Measurements from ENCODE around the gene TRMT61B.
A peak's percentile ranks its signal among the peaks of the same experiment; 100 is the strongest.

The TRMT61B gene

DNA sequence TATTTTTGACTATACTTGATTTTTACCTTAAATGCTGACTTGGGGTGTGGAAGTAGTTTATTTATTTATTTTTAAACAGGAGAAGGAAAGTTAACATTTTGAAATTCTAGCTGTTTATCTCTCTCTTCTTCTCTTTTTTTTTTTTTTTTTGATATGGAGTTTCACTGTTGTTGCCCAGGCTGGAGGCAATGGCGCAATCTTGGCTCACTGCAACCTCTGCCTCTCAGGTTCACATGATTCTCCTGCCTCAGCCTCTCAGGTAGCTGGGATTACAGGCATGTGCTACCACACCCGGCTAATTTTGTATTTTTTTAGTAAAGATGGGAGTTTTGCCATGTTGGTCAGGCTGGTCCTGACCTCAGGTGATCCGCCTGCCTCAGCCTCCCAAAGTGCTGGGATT is 35.4 kb upstream of the TRMT61B start:
- no peak for DNase-seq (ENCODE audit: low read depth)
- no peak overlapping the region for H3K4me3 ChIP-seq (replicated peaks; ENCODE audit: low read depth, low read length)
- TF ChIP-seq, protein P1, sequence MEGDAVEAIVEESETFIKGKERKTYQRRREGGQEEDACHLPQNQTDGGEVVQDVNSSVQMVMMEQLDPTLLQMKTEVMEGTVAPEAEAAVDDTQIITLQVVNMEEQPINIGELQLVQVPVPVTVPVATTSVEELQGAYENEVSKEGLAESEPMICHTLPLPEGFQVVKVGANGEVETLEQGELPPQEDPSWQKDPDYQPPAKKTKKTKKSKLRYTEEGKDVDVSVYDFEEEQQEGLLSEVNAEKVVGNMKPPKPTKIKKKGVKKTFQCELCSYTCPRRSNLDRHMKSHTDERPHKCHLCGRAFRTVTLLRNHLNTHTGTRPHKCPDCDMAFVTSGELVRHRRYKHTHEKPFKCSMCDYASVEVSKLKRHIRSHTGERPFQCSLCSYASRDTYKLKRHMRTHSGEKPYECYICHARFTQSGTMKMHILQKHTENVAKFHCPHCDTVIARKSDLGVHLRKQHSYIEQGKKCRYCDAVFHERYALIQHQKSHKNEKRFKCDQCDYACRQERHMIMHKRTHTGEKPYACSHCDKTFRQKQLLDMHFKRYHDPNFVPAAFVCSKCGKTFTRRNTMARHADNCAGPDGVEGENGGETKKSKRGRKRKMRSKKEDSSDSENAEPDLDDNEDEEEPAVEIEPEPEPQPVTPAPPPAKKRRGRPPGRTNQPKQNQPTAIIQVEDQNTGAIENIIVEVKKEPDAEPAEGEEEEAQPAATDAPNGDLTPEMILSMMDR (IDR thresholded peaks at IDR 0.05; ENCODE audit: low read length, missing control alignments) = no peak

DNA sequence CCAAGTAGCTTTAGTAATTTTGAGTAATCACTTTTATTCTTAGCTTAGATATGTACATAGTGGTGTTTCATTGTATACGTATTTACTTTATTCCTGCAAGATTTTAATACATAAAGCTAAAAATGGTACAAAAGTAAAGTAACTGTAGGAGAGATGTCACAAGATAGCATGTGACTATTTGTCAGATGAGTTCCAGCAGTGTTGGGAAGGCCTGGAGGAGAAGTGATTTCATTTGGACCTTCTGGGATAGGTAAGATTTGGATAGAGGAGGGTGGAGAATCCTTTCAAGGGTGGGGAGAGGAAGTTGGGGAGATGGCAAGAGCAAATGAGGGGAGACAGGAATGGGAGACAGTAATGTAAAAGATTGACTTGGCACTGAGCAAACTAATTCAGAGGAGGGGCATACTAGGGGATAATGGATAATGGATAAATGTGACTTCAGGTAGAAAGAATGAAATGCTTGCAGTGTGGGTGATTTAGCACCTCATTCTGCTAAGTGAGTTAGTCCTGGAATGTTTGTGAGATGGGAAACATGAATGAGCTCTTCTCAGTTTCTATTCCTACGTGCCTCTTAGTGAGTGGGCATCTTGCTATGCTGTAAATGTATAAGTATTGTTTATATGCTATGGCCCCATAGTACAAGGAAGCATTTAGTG is 34.8 kb upstream of the TRMT61B start:
- no peak overlapping the region for H3K4me3 ChIP-seq (replicated peaks; ENCODE audit: low read depth, low read length)
- TF ChIP-seq, protein P1 (IDR thresholded peaks at IDR 0.05; ENCODE audit: low read length, missing control alignments) = no peak

DNA sequence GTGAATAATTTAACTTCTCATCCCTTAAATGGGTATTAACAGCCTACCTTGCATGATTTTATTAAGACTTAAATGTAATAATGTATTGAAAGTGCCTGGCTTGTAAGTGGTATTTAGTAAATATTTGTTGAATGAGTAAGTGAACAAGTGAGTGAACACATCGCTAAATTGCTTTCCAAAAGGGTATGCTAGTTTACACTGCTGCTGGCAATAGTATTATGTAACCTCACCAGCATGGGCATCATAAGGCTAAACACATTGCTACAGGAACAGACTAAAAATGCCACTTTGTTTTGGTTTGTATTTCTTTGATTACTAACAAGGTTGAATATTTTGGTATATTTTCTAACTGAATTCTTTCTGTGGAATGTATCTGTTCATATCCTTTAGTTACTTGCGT is 34.2 kb upstream of the TRMT61B start:
- TF ChIP-seq, protein P1 (IDR thresholded peaks at IDR 0.05; ENCODE audit: low read length, missing control alignments) = no peak
- no peak overlapping the region for H3K4me3 ChIP-seq (replicated peaks; ENCODE audit: low read depth, low read length)
- DNase-seq (ENCODE audit: low read depth) = peak; percentile 45

More for the DNA sequence above, 34.8 kb upstream of the TRMT61B start:
- no peak for DNase-seq (ENCODE audit: low read depth)

DNA sequence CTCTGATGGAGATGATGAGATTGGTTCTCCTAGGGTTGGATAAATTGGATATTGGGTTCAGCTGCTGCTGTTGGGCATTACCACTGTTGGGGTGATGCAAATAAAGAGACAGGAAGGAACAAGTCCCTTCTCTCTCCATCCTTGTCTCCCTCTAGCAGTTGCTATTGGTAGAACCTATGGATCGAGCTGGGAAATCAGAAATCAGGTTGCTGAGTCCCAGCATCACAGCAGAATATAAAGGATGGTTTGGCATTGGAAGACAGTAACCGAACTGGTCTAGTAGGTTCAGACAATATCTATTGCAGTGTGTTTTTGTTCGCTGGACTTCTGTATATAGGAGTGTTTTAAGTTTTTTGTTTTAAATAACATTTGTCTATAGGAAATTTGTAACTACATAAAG is 32.5 kb upstream of the TRMT61B start:
- TF ChIP-seq, protein P1 (IDR thresholded peaks at IDR 0.05; ENCODE audit: low read length, missing control alignments) = no peak
- DNase-seq (ENCODE audit: low read depth) = no peak

DNA sequence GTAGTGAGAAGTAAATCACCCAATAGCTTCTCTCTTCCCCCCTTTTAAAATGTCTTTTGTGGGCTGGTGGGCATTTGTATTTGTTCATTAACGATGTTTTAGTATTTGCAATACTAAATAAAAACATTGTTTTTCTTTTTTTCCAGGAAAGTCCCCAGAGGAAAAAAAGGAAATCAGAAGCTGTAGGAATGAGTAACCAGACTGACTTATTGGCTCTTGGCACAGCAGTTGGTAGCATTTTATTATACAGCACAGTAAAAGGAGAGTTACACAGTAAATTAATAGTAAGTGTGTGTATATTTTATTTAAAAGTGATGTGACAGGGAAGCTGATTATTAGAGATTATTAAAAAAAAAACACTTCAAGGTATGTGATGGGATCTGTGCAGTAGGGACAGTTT is 31.7 kb upstream of the TRMT61B start:
- TF ChIP-seq, protein P1 (IDR thresholded peaks at IDR 0.05; ENCODE audit: low read length, missing control alignments) = no peak

More for the DNA sequence above, 32.5 kb upstream of the TRMT61B start:
- no peak overlapping the region for H3K4me3 ChIP-seq (replicated peaks; ENCODE audit: low read depth, low read length)

DNA sequence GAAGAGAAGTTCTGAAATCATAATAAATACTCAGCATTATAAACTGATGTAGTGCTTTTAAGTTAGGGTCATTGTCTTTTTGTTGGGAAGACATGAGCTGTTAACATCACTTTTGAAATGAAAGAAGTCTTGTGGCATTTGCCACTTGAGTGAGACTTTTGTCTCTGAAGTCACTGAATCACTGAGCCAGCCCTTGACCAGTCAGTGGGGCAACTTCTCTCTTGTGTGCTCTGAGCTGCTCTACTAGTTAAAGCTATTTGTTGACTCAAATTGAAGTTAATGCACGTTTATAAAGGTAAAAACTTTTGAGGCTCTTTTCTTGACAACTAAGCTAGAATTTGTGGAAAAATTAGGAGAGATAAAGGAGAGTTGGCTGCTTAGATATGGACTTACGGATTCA is 31.1 kb upstream of the TRMT61B start:
- TF ChIP-seq, protein P1 (IDR thresholded peaks at IDR 0.05; ENCODE audit: low read length, missing control alignments) = no peak
- H3K4me3 ChIP-seq (replicated peaks; ENCODE audit: low read depth, low read length) = no peak overlapping the region
- DNase-seq (ENCODE audit: low read depth) = no peak

More for the DNA sequence above, 31.7 kb upstream of the TRMT61B start:
- DNase-seq (ENCODE audit: low read depth) = no peak
- H3K4me3 ChIP-seq (replicated peaks; ENCODE audit: low read depth, low read length) = no peak overlapping the region

DNA sequence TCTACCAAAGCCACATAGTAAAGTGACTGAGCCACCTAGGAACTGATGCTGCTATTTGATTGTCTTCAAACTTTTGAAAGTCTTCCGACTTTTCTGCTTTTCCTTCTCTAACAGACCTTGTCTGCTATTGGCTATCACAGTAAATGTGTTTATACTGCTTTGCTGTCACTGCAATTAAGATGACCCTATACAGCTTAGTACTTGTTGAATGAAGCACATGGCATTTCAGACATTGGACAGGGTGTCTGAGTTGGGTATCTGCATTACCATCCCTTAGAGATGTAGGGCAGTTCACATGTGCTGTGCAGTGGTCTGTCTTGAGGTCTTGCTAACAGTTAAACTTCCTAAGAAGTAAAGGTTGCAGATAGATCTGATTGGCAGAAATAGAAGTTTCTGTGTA is 27.9 kb upstream of the TRMT61B start:
- H3K4me3 ChIP-seq (replicated peaks; ENCODE audit: low read depth, low read length) = no peak overlapping the region
- no peak for DNase-seq (ENCODE audit: low read depth)
- TF ChIP-seq, protein P1 (IDR thresholded peaks at IDR 0.05; ENCODE audit: low read length, missing control alignments) = no peak
